Stimulated activated CD4-positive, alpha-beta T cell treated with anti-CD3 and anti-CD28 coated beads, TNF-alpha, amount 100 ng/mL, for 24 hours (primary cell): ENCODE results near the gene TLE4.

Experiments
- DNase-seq, 3 experiments: peaks; one replicate each; pipeline ENCODE4 v3.0.0-alpha.2; 2020; ENCODE audit warnings: low read depth in 3 of 3

The TLE4 gene

DNA sequence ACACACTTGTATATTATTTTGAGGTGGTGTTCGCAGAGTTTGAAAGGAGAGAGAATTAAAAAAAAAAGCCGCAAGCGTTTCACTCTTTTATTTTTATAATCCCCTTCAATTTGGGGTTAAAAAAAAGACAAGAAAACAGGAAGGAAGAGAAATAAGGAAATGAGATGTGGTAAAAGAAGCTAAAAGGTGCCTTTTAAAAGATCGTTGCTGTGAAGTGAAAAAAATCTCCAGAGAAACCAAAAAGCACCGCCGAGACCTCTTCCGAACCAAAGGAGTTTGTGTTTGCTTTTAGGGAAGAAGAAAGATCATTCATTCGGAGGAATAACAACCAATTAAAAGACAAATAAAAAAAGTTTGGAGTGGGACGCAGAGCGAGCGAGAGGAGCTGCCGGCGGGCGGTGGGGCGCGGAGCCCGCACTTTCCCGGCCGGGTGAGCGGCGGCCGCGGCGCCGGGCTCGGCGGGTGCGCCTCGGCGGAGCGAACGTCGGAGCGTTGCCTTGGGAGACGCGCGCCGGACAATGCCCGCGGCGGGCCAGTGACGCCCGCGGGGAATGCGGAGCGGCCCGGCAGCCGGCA lies 355 bp downstream of the TLE4 start:
- DNase-seq, result peak in 1 of 3 experiments; percentile 16

DNA sequence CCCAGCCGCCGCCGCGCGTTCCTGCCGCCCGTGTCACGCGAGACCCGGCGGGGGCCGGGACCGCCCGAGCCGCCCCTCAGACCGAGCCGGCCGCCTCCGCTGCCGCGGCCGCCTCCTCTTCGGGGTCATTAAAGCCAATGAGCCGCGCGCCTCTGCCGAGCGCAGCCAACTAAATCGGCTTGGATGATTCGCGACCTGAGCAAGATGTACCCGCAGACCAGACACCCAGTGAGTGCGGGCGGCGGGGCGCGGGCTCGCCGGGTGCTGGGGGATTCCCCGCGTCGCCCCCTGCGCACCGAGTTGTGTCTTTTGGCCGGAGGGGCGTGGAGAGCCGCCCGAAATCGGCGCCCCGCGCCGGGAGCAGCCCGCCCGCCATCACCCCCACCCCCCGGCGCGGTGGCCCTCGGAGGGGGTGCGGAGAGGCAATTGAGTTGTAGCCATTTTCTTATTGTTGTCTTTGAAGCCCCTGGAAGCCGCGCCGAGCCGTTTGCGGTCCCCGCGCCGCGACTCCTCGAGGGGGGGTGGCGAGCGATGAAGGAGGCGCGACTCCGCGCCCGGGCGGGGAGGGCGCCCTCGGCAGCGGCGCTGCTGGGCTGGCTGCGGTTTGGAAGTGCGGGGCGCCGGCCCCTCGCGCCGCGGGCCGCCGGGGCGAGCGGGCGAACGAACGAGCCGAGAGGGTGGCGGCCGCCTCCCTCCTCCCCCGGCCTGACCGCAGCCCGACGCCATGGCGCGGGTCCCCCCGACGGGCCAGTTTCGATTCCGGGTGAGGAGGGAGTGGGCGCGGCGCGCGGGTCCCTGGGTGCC lies 1.0 kb downstream of the TLE4 start:
- peak in 1 of 3 experiments; percentile 47 for DNase-seq

GRCh38 chr9:79573412-79573923 lies 1.7 kb downstream of the TLE4 start:
- DNase-seq, result no peak

DNA sequence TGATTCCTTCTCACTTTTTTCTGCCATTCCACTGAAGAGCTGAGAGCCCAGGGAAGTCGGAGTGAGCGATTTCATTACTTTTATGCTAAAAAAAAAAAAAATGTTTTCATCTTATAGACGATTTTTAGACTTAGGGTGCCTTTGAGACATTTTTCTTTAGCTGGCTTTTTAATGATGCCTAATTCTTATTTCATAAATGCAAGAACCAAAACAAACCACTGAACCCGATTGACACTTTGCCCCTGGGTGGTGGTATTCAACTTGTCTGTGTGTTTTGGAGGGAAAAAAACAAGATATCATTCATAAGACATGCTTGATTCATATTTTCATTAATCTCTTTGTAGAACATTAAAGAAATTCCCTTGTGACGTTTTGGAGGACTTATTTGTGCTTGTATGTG lies 2.4 kb downstream of the TLE4 start:
- DNase-seq, result no peak

- no peak for DNase-seq
Measured at GRCh38 chr9:79574781-79575180, 3.0 kb downstream of the TLE4 start.

DNA sequence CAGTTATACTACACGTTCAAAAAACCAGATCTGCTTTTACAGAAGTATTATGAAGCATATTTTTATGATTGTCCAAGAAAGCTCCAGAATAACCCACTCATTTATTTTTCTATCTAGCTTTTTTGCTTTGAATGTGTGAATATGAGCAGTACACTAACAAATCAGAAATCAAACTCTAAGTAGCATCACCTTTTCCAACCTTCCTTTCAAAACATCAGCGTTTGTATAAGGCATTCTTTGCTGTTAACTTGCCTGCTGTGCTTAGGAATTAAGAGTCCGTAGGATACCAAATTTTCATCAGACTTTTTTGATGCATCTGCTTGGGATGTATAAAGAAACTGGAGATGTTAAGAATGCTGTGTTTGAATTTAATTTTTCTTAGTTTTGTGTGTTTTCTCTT lies 3.8 kb downstream of the TLE4 start:
- no peak for DNase-seq

GRCh38 chr9:79577969-79578723 lies 6.4 kb downstream of the TLE4 start:
- DNase-seq, result no peak

DNA sequence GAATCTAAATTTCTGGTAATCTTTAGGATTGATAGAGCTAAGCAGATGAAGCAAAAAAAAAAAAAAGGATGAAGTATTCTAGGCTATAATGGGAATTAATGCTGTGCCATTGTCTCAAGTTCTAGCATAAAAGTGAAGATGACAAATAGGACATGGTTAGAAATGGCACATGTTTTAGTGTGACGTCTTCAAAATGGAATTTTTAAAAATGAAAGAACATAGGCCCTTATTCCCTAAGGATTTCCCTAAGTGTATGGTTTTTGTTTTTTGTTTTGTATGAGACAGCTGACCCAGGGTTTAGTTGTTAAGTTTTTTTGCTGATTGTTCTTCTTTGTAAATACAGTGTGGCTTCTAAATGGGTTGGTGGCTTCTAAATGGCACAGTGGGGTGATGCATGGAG lies 7.1 kb downstream of the TLE4 start:
- DNase-seq, result no peak

GRCh38 chr9:79579624-79580023 lies 7.9 kb downstream of the TLE4 start:
- DNase-seq, result no peak

DNA sequence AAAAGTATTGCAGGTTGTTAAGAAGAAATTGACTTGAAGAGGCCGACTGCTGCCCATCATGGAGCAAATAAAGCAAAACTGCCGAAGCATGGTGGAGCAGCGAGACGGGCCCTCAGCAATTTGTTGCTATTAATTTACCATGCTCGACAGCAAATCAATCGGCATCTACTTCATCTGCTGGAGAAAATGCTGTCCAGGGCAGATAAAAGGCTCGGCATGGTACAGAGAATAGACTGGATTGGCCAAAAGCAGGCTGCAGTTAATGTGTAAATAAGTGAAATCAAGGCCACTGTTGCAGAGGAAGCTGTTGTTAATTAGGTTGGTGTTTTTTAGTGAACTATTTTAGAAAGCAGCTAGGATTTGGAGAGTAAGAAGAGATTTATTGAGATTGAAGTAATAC lies 8.3 kb downstream of the TLE4 start:
- no peak for DNase-seq

DNA sequence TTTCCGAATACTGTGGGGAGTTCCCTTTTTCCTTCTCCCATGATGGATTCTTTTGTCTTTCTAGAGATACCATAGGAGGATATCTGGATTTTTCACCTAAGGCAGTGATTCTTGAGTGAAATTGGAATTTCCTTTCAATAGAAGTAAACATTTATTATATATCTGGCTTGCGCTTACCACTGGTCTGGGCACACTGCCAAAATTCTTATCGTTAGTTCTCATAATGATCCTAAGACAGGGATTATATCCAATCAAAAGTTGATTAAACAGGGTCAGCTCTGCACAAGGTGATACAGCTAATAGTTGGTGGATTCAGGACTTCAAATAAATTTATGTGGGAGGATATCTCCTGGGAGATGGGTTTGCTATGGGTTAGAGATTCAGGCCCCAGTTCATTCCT lies 9.6 kb downstream of the TLE4 start:
- DNase-seq, result no peak

GRCh38 chr9:79581794-79582193 lies 10.0 kb downstream of the TLE4 start:
- peak in 1 of 3 experiments; percentile 12 for DNase-seq

DNA sequence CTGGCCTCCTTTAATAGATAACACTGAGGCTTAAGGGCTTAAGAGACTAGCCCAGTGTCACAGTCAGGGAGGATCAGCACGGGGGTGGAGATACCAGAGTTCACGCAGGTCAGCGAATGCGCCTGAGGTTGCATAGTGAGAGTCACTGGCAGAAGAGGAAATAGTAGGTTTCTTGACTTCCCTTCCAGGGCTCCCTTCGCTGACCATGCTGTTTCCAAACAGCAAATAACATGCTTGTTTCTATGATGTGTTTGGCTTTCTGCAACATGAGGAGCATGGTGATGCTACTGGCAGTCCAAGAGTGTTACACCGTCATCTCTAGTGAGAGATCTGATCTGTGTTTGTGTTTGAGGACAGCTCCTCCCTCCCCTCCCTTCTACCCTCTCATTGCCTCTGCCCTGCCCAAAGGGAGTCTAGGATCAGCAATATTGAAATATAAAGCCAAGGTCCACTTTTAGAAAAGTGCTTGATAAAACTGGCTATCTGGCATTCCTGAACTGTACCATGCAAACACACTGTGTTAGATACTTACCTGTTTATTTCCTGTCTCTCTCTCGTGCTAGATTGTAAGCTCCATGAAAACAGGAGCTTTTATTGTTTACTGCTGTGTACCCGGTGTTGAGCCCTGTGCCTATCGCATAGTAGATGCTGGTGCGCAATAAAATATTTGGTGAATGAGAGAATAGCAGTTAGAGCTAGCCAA lies 12.3 kb downstream of the TLE4 start:
- peak in 1 of 3 experiments; percentile 15 for DNase-seq

GRCh38 chr9:79584655-79584982 lies 12.9 kb downstream of the TLE4 start:
- DNase-seq, result no peak

DNA sequence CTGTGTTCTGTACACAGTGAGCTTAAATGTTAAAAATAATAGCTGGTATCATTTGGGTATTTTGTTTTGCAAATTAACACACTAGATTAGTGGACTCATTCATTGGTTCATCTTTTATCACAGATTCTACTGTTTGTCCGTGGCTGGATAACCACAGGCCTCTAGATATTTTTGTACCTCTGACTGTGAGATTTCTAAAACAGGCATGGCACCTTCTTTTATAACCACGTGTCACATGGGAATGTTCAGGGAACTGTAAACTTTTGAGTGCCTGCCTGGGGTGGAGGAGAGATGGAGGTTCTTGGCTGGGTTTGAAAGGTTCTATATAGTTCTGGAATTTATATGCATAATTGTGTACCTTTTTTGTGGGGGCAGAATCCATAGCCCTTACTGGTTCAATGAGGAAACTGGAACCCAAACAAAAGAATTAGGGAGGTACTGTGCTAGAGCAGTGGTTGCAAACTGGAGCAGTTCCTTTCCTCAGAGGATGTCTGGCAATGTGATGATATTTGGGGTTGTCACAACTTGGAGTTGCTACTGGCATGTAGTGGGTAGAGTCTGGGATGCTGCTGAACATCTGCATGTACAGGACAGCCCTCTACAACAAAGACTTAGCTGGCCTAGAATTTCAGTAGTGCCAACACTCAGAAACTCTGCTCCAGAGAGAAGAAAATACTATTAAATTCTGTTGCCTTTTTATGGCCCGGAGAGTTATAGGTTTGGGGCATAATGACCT lies 16.9 kb downstream of the TLE4 start:
- no peak for DNase-seq

DNA sequence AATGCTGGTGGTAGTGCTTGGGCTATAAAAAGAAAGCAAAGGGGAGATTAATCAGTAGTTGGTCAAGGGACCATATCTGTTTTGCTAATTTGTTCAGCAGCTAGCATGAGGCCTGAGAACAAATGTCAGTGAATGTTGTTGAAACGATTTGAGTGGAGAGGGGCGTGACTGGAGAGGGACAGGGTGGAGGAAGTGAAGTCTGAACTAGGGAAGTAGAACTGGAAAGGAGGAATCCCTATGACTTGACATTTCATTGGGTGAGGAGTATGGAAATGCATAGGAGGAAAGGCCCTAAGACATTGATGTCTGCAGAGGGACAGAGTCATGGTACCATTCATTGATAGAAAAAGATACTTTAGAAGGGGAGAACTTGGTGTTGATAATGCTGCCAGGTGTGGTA lies 19.7 kb downstream of the TLE4 start:
- no peak for DNase-seq

DNA sequence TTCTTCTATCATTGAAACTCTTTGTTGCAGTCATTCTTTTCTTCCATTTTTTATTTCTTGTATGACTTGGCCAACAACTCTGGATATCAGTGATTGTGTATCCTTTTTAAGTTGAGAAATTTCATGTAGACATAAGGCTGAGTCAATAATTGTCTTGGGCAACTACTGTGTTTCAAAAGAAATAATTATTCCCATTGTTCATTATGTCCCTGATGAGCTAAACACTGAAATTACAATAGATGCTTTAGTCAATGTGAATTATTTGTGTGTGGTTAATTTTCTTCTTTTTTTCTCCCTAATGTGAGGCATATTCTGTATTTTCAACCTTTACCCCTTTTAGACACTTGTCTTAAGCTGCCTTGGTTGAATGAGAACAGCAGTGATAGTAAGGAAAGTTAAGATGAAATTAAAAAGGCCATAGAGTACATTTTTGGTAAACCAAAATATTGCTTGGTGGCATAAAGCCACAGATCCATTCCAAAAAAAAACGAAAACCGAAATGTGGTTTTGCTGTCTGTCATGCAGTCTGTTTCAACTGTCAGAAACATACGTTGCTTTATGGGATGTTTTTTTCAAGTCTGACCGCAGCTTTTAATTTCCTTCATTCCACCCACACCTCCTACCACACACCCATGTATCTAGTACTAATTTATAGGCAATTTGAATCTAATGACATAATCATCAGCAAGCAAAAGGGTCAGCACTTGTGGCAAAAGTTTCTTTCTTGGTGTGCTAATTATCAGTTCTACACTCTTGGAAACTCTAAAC lies 21.1 kb downstream of the TLE4 start:
- DNase-seq, result no peak

GRCh38 chr9:79598562-79599345 lies 27.0 kb downstream of the TLE4 start:
- no peak for DNase-seq

DNA sequence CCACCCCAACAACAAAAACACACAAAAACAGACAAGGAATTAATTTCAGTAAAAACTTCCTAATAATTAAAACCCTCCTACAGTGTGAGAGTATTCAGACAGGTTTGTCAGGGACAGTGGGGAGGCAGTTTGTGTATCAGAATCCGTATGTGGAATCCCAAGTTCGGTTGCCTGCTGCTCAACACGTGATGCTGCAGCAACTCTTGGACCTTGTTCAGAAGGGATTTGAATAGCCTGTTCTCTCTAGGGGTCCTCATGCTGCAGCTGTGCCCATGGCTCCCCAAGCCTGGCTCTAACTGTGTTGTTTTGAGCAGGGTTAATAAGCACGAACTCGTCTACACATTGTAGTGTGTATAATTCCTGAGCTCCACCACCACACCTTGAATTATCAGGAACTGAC lies 28.7 kb downstream of the TLE4 start:
- no peak for DNase-seq
